Medulla oblongata (tissue), 1 donor: ENCODE results near the gene KCTD15.

ENCODE experiments used
- DNase-seq: peaks from one replicate; pipeline ENCODE4 v3.0.0-alpha.2; 2015; ENCODE audit errors: extremely low spot score

KCTD15 gene

DNA sequence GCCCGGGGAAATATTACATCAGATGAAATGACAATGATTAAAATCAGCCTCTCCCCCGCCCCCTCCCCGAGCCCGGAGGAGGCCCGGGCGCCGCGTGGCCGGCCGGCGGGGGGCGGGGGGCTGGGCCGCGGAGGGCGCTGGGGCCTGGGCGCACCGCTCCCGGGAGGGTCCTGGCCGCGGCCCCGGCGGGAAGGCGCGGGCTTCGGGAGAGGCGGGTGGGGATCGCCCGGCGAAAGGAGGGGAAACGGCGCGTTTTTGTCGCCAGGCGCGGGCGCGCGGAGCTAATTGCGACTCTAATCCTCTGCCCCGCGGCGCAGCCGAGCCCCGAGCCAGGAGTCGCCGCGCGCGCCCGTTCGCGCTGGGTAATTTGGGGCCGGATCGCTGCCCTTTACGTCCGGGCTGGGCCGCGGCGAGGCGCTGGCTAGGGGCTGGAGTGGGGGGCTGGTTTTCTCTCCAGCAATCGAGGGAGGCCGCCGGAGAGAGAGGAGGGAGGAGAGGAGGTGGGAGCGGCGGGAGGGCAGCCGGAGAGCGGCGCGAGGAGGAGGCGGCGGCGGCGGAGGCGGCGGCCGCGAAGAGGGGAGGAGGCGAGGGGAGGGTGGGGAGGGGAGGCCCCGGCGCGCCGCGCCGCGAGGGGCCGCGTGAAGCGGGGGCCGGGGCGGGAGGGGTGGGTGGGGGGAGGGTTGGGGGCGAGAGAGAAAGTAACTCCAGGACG, at the start of gene KCTD15:
Gene KCTD15 (plus strand): TSS at position 707 of the 712 bp plus-strand sequence. CDS start 3,585 bp downstream, outside the sequence.
- no peak for DNase-seq

- DNase-seq, result no peak
These were observed 49.4 kb upstream of the KCTD15 start for GRCh38 chr19:33747273-33747672.

DNA sequence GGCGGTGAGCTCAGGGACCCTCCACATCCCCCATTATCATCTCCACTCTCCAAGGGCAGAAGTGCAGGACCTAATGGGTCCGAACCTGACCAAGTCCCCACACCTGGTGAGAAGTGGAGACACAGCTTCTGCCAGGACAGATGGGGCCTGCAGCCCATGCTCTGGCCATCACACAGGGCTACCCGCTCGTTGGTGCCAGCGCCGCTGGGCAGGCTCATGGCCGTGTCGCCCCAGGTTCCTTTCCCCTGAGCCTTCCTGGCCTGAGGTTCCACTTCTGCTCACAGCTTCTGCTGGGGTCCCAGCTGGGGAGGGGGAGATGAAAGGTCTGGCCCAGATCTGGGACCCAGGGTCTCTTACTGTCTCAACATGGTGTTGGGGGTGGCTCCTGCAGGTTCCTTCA, 48.4 kb upstream of the KCTD15 start:
- DNase-seq, result no peak

GRCh38 chr19:33749016-33749415, 47.7 kb upstream of the KCTD15 start:
- DNase-seq, result no peak

DNA sequence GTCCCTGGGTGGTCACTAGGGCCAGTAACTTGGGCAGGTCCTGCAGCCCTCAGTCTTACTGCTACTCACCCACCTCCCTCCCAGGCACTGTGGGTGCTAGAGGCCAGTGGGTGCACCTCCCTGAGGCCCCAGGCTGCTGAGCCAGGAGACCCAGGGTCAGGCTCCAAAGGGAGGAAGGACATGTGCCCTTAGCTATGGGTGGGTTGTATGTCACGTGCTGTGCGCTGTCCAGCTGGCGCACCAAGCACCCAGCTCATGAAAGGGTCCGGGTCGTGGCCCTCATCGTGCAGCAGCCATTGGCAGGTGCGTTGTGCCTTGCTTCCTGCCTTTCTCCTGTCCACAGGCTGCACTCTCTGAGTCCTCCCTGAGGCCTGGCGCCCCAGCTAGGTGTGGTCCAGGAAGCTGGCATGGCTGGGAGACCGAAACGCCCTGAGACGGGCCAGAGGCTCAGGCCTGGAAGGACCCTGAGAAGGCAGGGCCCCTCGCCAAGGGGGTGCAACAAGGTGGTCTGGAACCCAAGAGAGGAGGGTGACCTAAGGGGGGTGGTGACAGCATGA, 47.0 kb upstream of the KCTD15 start:
- no peak for DNase-seq

GRCh38 chr19:33750587-33751435, 45.9 kb upstream of the KCTD15 start:
- no peak for DNase-seq

DNA sequence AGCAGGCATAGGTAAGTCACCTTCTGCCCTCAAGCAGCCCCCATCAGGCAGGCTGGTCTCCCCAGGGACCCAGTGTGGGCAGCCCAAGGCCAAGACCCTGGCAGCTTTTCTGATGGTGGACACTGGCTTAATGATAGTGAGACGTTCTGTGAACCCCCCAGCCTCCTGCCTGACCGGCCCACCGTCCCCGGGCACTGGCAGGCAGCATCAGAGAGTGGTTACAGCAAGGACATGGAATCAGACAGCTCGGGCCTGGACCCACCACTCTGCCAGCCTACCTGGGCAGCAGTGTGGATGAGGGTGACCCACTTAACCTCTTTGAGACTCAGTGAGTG, 45.3 kb upstream of the KCTD15 start:
- DNase-seq, result no peak

DNA sequence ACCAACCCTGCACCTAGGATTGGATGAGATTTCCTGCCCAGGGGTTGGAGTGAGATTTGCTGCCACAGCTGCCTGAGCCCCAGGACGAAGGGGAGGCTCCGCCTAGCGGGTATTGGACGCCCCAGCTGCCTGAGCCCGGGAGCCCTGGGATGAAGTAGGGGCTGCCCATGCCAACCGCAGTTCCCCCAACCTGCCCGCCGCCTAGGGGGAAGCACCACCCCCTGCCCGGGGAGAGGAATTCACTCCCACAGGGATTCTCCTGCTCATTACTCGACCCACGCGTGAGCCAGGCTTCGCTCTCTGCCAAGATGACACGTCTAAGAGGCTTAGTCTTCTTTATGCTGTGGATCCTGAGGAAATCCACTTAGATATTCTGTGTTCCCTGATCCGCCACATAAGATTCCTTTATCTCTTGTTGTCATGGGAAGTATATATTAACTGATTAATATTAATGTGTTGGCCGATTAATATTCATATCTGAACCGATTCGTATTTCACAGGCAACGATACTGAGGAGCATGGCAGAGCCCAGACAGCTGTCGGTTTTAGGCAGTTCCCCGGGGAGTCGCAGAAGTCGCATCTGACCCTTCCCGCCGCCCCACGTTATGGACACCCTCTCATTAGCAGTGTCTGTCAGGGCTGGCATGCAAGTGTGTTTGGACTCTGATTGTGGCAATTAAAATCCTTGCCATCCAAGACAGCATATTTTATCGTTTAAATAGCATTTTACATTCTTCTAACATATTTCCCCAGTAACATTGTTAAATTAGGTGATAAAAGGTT, 44.5 kb upstream of the KCTD15 start:
- DNase-seq, result no peak

- no peak for DNase-seq
These were observed 43.7 kb upstream of the KCTD15 start for GRCh38 chr19:33752945-33753344.

DNA sequence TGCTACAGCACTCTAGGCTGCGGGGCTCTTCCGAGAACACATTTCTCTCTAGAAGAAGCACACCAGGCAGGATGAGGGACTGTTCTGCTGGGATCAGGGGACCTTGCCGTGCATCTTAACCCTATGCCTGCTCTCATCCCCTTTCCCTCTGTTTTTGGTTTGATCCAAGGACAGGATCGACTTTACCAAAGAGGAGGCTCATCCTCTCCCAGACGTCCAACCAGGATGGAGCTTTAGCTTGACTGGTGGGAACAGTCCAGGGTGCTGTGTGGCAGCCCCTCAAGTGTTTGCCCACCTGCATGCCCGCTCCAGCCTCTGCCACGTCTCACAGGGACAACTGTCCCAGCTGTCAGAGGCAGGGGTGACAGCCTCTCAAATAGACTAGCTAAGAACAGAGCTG, 42.3 kb upstream of the KCTD15 start:
- DNase-seq, result no peak

DNA sequence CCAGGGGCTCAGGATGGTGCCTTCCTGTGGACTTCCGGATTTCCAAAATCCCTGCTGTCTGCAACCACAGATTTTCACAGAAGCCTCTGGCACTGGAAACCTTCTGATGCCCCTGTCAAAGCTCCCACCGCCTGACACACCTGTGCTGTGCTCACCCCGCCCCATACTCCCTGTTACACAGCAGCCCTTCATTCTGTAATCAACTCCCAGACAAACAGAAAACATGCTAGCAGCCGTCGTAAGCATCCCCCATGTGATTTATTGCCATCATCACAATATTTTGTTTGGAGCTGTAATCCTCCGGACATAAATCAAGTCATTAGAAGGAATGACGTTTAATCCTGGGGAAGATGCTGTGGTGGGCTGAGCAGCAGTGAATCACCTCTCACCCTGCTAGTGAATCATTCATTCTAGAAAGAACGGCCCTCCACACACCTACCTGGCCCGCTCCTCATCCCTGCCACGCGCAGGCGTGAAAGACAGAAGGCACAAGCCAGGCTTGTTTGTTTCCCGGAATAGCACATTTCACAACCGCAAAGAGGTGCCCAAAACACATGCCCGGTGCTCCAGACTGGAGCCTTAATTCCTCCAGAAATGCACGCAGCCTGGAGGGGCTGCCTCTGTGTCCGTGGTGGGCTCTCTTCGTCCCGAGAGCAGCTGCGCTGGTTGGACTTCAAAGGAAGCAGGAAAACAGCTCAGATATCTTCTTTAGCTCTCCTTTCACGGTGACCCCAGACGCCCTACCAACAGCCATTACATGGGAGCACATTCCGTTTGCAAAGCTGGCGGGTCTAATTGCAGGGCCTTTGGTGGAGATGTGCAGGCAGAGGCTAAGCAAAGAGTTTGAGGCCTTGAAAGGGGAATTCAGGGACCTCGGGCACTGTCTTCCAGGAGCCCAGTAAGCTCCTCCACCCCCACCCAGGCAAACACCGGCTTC, 41.3 kb upstream of the KCTD15 start:
- DNase-seq, result no peak

GRCh38 chr19:33756177-33756576, 40.5 kb upstream of the KCTD15 start:
- no peak for DNase-seq

DNA sequence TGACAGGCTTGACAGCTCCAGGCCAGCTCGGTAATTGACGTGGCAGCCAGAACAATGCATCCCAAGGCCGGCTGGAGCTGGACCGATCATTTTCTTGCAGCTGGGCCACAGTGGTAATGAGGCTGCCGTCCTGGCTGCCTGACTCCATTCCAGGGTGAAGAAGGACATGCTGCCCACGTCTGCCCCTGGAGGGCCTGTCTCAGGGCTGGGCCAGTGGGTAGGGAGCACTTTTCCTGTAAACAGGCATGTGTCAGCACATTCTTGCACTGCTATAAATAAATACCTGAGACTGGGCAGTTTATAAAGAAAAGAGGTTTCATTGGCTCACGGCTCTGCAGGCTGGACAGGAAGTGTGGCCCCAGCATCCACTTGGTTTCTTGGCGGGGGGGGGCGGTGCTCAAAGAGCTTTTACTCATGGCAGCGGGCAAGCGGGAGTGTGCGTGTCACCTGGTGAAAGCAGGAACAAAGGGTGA, 38.1 kb upstream of the KCTD15 start:
- DNase-seq, result peak; percentile 38

GRCh38 chr19:33759356-33759755, 37.3 kb upstream of the KCTD15 start:
- no peak for DNase-seq

DNA sequence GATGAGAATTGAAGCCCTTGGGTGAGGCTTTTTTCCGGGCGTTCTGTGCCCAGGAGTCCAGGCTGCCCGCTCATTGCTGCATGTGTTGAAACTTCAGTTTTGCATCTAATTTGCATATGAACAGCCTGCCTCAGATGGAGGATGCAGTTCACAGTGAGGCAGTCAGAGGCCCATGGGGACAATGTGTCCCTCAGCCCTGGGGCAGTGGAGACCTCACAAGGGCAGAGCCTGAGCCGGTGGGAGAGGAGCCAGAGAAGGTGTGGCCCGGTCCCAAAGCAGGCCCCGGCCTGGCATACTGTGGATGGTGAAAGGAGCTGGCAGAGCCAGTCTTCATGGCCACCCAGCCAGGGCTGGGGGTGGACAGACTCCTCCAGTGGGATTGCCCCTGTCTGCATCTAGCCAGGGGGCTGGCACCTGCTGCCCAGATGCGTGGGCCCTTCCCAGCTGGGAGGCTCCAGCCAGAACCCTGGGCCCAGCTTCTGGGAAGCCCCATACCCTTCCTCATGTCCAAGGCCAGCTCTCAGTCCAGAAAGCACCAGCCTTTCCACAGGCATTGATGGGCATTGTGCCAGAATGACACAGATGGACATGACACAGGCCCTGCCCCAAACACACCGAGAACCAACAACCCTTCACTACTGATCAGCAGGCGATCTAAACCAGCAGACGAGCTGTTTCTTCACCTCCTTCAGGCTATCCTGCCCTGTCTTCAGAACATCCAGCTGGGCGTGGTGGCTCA, 32.9 kb upstream of the KCTD15 start:
- DNase-seq, result peak; percentile 30

DNA sequence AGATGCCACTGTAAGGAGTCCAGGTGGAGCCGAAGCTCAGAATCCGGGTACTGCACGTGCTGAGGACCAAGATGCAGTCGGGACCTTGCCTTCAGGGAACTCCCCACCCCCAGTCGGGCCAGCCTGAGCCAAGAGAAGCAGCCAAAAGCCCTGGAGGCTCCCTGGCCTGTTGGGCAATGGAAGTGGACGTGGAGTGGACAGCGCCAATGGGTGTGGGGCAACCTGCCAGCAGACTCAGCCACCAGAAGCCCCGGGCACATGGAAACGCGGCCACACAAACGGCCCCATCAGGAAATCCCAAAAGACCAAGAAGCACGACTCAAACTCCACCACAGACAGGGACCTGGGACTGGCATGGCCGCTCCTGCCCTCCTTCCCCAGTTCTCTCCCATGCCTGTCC, 30.0 kb upstream of the KCTD15 start:
- DNase-seq, result no peak

- no peak for DNase-seq
These were observed 28.7 kb upstream of the KCTD15 start for GRCh38 chr19:33767898-33768413.

DNA sequence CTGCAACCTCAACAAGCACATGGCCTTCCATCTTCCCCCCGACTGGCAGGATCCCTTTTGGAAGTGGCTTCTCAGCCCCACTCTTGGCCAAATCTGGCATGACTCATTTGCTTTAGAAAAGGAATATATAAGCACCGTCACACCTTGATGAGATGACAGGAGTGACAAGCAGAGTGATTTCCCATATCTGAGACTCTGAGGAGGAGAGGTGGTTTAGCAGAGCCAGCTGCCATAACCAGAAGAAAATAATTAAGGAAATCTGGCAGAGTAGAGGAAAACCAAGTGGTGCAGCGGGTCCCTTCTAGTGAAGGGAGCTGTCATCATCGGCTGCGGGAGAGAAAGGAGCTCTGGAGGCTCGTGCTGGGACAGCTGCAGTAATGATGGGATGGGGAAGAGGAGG, 27.5 kb upstream of the KCTD15 start:
- DNase-seq, result no peak

DNA sequence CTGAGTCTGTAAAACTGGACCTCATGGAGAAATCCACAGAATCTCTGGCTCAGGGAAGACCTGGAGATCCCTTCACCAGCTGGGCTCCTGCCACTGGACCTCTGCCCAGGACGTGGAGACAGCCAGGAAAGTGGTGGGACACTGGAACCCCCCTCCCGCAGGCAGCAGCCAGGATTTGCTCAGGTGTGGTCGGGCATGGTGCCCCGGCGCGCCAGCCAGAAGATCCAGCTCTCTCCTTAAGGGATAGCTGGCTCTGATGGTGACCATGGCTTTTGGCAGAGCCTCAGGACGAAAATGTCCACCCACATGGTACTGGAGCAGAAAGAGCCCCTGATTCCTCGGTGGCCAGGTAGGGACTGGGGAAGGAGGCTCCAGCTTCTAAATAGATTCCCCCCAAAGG, 26.6 kb upstream of the KCTD15 start:
- no peak for DNase-seq
